K562 (cell line): ENCODE measurements around the gene HOXB8. TPM values are rescaled to one million over a fixed set of nuclear protein-coding genes. Genes with fewer than 3 reads are reported as not detected.

ENCODE experiments used
- ATAC-seq: fragments of 200-7000 bp; cut with Tn5 transposase; 3 replicates; pipeline ENCODE4 v1.9.1; 2020; ENCODE audit warnings: moderate library complexity
- BruUV-seq: library from RNA; stranded (reverse); fragments of 400-500 nt; replicated peaks from 2 replicates; lab custom pipeline; 2021; lab: Mats Ljungman, UMichigan
- CTCF ChIA-PET: fragments of 300-600 bp; formaldehyde crosslinking; extraction: SDS; loops from one replicate; lab custom pipeline; 2021; ENCODE audit warnings: low intra/inter-chr PET ratio; lab: Yijun Ruan, JAX
- POLR2A ChIA-PET: fragments of 300-600, 350-650 bp; sonication (Branson Sonifier 250); formaldehyde crosslinking; extraction: SDS; loops from one replicate; lab custom pipeline; 2021; ENCODE audit warnings: antibody characterized with exemption, inconsistent platforms; lab: Yijun Ruan, JAX
- DNase-seq, 4 experiments: peaks; one replicate each; pipeline versions ENCODE4 v3.0.0 to v3.0.0-alpha.2; 2011 to 2018; ENCODE audit warnings: low spot score in 3 of 4, mixed read lengths in 3 of 4; ENCODE audit errors: extremely low read depth in 1 of 4
- FAIRE-seq: peaks from 2 replicates; lab custom pipeline; 2011; peaks lifted over from hg19 to GRCh38; lab: Jason Lieb, UNC
- H2AFZ ChIP-seq: 2 replicates; pipeline ENCODE4 v1.6.0; 2011; ENCODE audit warnings: low read depth, low read length, control low read depth, inconsistent platforms
- H3K27ac ChIP-seq: fragments of 200-600 bp; 3 replicates; pipeline ENCODE4 v1.8.0; 2011; ENCODE audit warnings: low read depth, mild to moderate bottlenecking, control low read depth, inconsistent platforms, low read length, moderate library complexity, mixed read lengths; ENCODE audit errors: extremely low read depth
- H3K27me3 ChIP-seq, 2 experiments: fragments of 300-600 bp in 1 of 2; 2 replicates in 1 of 2; 3 replicates in 1 of 2; pipeline versions ENCODE4 v1.6.0 to v1.8.0; 2011; ENCODE audit warnings: inconsistent platforms in 2 of 2, low read length in 2 of 2, mild to moderate bottlenecking in 1 of 2, mixed read lengths in 1 of 2, moderate library complexity in 1 of 2; ENCODE audit not compliant: control insufficient read depth in 2 of 2, insufficient read depth in 2 of 2
- H3K36me3 ChIP-seq: fragments of 300-600 bp; 3 replicates; pipeline ENCODE4 v1.8.0; 2011; ENCODE audit warnings: mild to moderate bottlenecking, low read length, inconsistent platforms; ENCODE audit not compliant: control insufficient read depth, insufficient read depth
- H3K4me1 ChIP-seq, 2 experiments: fragments of 200-600 bp in 1 of 2; replicated peaks in 1 of 2; 2 replicates in 1 of 2; 3 replicates in 1 of 2; pipeline versions ENCODE4 v1.5.1 to v1.8.0; 2011; ENCODE audit warnings: inconsistent platforms in 2 of 2, low read length in 2 of 2, mild to moderate bottlenecking in 1 of 2, mixed read lengths in 1 of 2, moderate library complexity in 1 of 2; ENCODE audit not compliant: control insufficient read depth in 2 of 2, insufficient read depth in 2 of 2
- H3K4me2 ChIP-seq: 2 replicates; pipeline ENCODE4 v1.6.1; 2011; ENCODE audit warnings: low read length, control low read depth, inconsistent platforms, mixed read lengths; ENCODE audit not compliant: insufficient read depth
- H3K4me3 ChIP-seq: fragments of 200-600 bp; sonication (generic), shearing (Covaris generic); 2 replicates; pipeline ENCODE4 v1.5.1; 2016; ENCODE audit warnings: control low read depth, inconsistent platforms
- H3K79me2 ChIP-seq: fragments of 200-600 bp; 3 replicates; pipeline ENCODE4 v1.8.0; 2011; ENCODE audit warnings: low read length, inconsistent platforms; ENCODE audit not compliant: control insufficient read depth, insufficient read depth
- H3K9ac ChIP-seq, 2 experiments: 2 replicates each; pipeline versions ENCODE4 v1.6.0 to v1.6.1; 2011; ENCODE audit warnings: low read depth in 2 of 2, low read length in 2 of 2, control low read depth in 1 of 2, inconsistent platforms in 1 of 2, mild to moderate bottlenecking in 1 of 2, mixed read lengths in 1 of 2; ENCODE audit not compliant: insufficient read depth in 1 of 2
- H3K9me1 ChIP-seq: one replicate; pipeline ENCODE4 v1.6.0; 2011; ENCODE audit warnings: inconsistent platforms, mild to moderate bottlenecking, low read length, moderate library complexity; ENCODE audit not compliant: control insufficient read depth, insufficient read depth
- H3K9me3 ChIP-seq: replicated peaks from 2 replicates; pipeline ENCODE4 v1.5.1; 2011; ENCODE audit warnings: low read depth, low read length, inconsistent platforms; ENCODE audit not compliant: control insufficient read depth, insufficient read depth
- H4K20me1 ChIP-seq: replicated peaks from 2 replicates; pipeline ENCODE4 v1.6.1; 2011; ENCODE audit warnings: low read length, inconsistent platforms, mixed read lengths; ENCODE audit not compliant: control insufficient read depth, insufficient read depth
- MGA ChIP-seq: fragments of 450-650 bp; IDR thresholded peaks from 2 replicates; pipeline ENCODE4 v1.6.1; 2016; ENCODE audit warnings: mild to moderate bottlenecking, moderate library complexity
- NEUROD1 ChIP-seq: fragments of 150-350 bp; IDR thresholded peaks from 2 replicates; pipeline ENCODE4 v1.6.1; 2014; ENCODE audit warnings: borderline replicate concordance, low read length, low read depth; ENCODE audit not compliant: partially characterized antibody
- ZNF639 ChIP-seq, 2 experiments: fragments of 200-800 bp in 1 of 2; sonication (Bioruptor generic) in 1 of 2; sonication (generic) in 1 of 2; formaldehyde crosslinking in 1 of 2; IDR thresholded peaks in 1 of 2; conservative IDR thresholded peaks in 1 of 2; 2 replicates each; pipeline versions ENCODE4 v1.5.0 to v1.6.1; 2016 to 2020; ENCODE audit warnings: missing compliant biosample characterization in 1 of 2, missing genetic modification characterization in 1 of 2, missing genetic modification reagents in 1 of 2
- whole genome bisulfite sequencing: fragments of 100-300 bp; shearing (Covaris generic); methylation state at CpG from one replicate; pipeline ENCODE4 v1.1.6; 2016; ENCODE audit warnings: low coverage, mixed read lengths; ENCODE audit not compliant: insufficient coverage; ENCODE audit errors: missing lambda C conversion rate; 5-methylcytosine and 5-hydroxymethylcytosine counted together
- in situ Hi-C: fragments of 300-500 bp; cut with MboI; formaldehyde crosslinking; loops from 4 replicates; pipeline ENCODE4 v1.15.0; 2018; ENCODE audit warnings: inconsistent platforms, mixed read lengths
- intact Hi-C: fragments of 100-400 bp; cut with micrococcal nuclease; formaldehyde crosslinking; loops from 2 replicates; pipeline ENCODE4 v1.14.2; 2022
- polyA plus RNA-seq, 8 experiments: library from polyadenylated mRNA; depleted of rRNA in 4 of 8; stranded (reverse) in 5 of 8; unstranded in 3 of 8; fragments of >200 nt; fragmentation: Nextera tagmentation in 2 of 8; fragmentation: Illumina TruSeq in 1 of 8; extraction: Ambion mirVana in 2 of 8; extraction: Trizol in 1 of 8; gene quantifications; 2 replicates each; pipeline versions ENCODE4 v1.2.1 to v1.2.3, GENCODE V29; 2011 to 2014; ENCODE audit warnings: inconsistent platforms in 1 of 8, missing spikeins in 1 of 8
- total RNA-seq, 7 experiments: library from RNA; depleted of rRNA in 6 of 7; stranded (reverse); fragments of >200 nt in 6 of 7; fragmentation: Illumina TruSeq in 2 of 7; extraction: Trizol in 2 of 7; gene quantifications; 2 replicates each; pipeline versions ENCODE4 v1.2.1 to v1.2.3, GENCODE V29; 2011 to 2021; ENCODE audit warnings: low replicate concordance in 1 of 7
- TF ChIP-seq, protein P1 (sequence below): fragments of 450-650 bp; IDR thresholded peaks from 2 replicates; pipeline ENCODE4 v1.6.1; 2018; ENCODE audit not compliant: partially characterized antibody

Gene HOXB8
- total and polyA plus RNA-seq, 9 of the 15 experiments (the other 6 are each of a cell fraction or from before 2014, with no cell fraction given), result 0.52 to 23.8 (median 3.6) TPM

- H3K27ac ChIP-seq, result peak overlapping the region; percentile 95
- 14% methylated on average over 7 of the region's 7 CpGs for WGBS
- BruUV-seq, result no TSS peak
- ATAC-seq (no peak), FAIRE-seq (no peak), DNase-seq (no peak)
- H3K4me2 ChIP-seq, result peak overlapping the region; percentile 93
- ChIA-PET CTCF (no interaction called here), POLR2A (interaction anchor here (0.9 to 2.4 kb wide), 6 partner anchors 10 to 115 kb away, joined by 3 to 12 read pairs (median 4); partner anchors contain the start of gene HOXB5)
- intact Hi-C loops (no loop called here), in situ Hi-C loops (no loop called here)
- peaks cover 38 to 47% of the 10 kb centered on the region in 2 experiments for H3K4me1 ChIP-seq
- no peak overlapping the region; the same call in 1 of the 2 replicates for H3K4me3 ChIP-seq
- no peaks in the 10 kb centered on the region for H3K36me3 ChIP-seq
- H3K79me2 ChIP-seq, result peaks cover 69% of the 10 kb centered on the region
- no peaks in the 10 kb centered on the region for H3K9me1 ChIP-seq
- H3K9ac ChIP-seq, result peak overlapping the region; percentile 95; a peak in 3 of 4 replicates
- peak overlapping the region; percentile 77 for H2AFZ ChIP-seq
- H3K27me3 ChIP-seq, result no peaks in the 10 kb centered on the region
- no peaks in the 10 kb centered on the region for H3K9me3 ChIP-seq
- no peaks in the 10 kb centered on the region for H4K20me1 ChIP-seq
- TF ChIP-seq NEUROD1 (peak; percentile 7), MGA (0 out of 2 replicates have a peak, but pooled peaks have one; percentile 1), ZNF639 (CRISPR knock-in tag; conservative IDR thresholded peaks at IDR 0.05 in 1 of 2, IDR thresholded peaks at IDR 0.05 in 1 of 2) (0 out of 4 replicates have a peak, but pooled peaks of 1 of the 2 experiments have one; percentile 34)
- TF ChIP-seq, protein P1, sequence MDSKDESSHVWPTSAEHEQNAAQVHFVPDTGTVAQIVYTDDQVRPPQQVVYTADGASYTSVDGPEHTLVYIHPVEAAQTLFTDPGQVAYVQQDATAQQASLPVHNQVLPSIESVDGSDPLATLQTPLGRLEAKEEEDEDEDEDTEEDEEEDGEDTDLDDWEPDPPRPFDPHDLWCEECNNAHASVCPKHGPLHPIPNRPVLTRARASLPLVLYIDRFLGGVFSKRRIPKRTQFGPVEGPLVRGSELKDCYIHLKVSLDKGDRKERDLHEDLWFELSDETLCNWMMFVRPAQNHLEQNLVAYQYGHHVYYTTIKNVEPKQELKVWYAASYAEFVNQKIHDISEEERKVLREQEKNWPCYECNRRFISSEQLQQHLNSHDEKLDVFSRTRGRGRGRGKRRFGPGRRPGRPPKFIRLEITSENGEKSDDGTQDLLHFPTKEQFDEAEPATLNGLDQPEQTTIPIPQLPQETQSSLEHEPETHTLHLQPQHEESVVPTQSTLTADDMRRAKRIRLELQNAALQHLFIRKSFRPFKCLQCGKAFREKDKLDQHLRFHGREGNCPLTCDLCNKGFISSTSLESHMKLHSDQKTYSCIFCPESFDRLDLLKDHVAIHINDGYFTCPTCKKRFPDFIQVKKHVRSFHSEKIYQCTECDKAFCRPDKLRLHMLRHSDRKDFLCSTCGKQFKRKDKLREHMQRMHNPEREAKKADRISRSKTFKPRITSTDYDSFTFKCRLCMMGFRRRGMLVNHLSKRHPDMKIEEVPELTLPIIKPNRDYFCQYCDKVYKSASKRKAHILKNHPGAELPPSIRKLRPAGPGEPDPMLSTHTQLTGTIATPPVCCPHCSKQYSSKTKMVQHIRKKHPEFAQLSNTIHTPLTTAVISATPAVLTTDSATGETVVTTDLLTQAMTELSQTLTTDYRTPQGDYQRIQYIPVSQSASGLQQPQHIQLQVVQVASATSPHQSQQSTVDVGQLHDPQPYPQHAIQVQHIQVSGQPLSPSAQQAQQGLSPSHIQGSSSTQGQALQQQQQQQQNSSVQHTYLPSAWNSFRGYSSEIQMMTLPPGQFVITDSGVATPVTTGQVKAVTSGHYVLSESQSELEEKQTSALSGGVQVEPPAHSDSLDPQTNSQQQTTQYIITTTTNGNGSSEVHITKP, result no peak
Measured at GRCh38 chr17:48582750-48583069, 32.4 kb downstream of the HOXB8 start.
